ENCODE measurements around the gene DDX41. TPM values are rescaled to one million over a fixed set of nuclear protein-coding genes. Genes with fewer than 3 reads are reported as not detected.

DDX41 gene
- total and polyA plus RNA-seq, 2 donors (not counting 3 experiments of a cell fraction or from before 2014, with no cell fraction given) = 103 to 118 TPM

DNA sequence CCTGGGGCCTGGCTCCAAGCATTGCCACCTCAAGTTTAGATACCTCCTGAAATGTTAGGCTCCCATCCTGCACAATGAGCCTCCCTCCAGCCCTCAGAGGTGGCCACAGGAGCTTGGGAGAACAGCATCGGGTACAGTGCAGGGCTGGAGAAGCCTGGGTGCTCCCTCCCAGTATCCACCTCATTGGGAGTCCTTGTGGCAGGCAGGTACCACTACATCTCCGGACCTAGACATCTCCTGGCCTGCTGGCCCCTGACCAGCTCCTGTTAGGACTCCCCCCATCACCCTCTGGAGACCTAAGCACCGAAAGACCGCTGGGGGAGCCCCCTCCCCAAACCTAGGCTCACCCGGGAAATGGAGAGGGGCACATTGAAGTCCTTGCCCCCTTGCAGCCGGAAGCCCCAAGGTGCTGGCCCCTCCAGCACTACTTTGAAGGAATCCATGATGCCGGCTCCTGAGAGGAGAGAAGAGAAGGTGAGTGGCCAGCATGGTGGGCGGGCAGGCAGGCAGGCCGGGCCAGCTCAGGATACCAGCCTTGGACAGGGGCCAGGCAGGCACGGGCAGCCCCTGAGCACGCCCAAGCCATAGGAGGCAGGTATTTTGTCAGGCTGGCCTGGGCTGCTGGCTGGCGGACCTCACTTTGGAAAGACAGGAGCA is 20.6 kb downstream of the DDX41 start:
- no peak for DNase-seq (ENCODE audit: low read depth, low spot score)
- dilution Hi-C loops (cut with MboI; ENCODE audit: extremely low pct_ligation_motif_present, low sequenced_read_pairs) = no loop called here

More for the DNA sequence above, 20.6 kb downstream of the DDX41 start:
- no peak for FAIRE-seq
- ChIA-PET CTCF (interaction anchor here (0.6 to 3.0 kb wide), 10 partner anchors 10 to 186 kb away, joined by 3 to 15 read pairs (median 5); no protein-coding TSS in a partner anchor), POLR2A (interaction anchor here (0.6 to 3.0 kb wide), 8 partner anchors 10 to 386 kb away, joined by 3 to 17 read pairs (median 4); partner anchors contain the start of gene DOK3)
- Histone ChIP-seq H2AFZ (ENCODE audit: low read depth, low read length) (no peak overlapping the region), H3K9ac (replicated peaks; ENCODE audit: extremely low read depth, insufficient read depth, low read length) (peak overlapping the region; percentile 93), H3K27ac (ENCODE audit: insufficient read depth, low read depth, low read length) (peak overlapping the region; percentile 93), H3K79me2 (ENCODE audit: control insufficient read depth, insufficient read depth, low read length) (peaks cover 32% of the 10 kb centered on the region), H3K36me3 (ENCODE audit: control insufficient read depth in 2 of 2, extremely low read depth in 1 of 2, insufficient read depth in 2 of 2, low read length in 2 of 2) (peaks cover 5 to 9% of the 10 kb centered on the region in 2 experiments), H3K9me3 (replicated peaks; ENCODE audit: control insufficient read depth, insufficient read depth, low read length) (no peaks in the 10 kb centered on the region), H3K27me3 (ENCODE audit: control insufficient read depth in 2 of 2, insufficient read depth in 2 of 2, low read length in 2 of 2) (no peaks in the 10 kb centered on the region), H3K9me1 (replicated peaks; ENCODE audit: control insufficient read depth, extremely low read depth, insufficient read depth, low read length) (no peaks in the 10 kb centered on the region), H3K4me1 (ENCODE audit: control insufficient read depth, extremely low read depth, insufficient read depth, low read length) (peaks cover 49% of the 10 kb centered on the region), H3K4me3 (replicated peaks in 1 of 3; ENCODE audit: insufficient read depth in 1 of 3, low read depth in 1 of 3, low read length in 3 of 3) (peak overlapping the region; percentile 46 to 79 (median 74)), H3K4me2 (ENCODE audit: insufficient read depth, low read length) (peak overlapping the region; percentile 70), H4K20me1 (replicated peaks; ENCODE audit: control insufficient read depth, extremely low read depth, insufficient read depth, low read length) (no peaks in the 10 kb centered on the region)
- TF ChIP-seq, protein P1, sequence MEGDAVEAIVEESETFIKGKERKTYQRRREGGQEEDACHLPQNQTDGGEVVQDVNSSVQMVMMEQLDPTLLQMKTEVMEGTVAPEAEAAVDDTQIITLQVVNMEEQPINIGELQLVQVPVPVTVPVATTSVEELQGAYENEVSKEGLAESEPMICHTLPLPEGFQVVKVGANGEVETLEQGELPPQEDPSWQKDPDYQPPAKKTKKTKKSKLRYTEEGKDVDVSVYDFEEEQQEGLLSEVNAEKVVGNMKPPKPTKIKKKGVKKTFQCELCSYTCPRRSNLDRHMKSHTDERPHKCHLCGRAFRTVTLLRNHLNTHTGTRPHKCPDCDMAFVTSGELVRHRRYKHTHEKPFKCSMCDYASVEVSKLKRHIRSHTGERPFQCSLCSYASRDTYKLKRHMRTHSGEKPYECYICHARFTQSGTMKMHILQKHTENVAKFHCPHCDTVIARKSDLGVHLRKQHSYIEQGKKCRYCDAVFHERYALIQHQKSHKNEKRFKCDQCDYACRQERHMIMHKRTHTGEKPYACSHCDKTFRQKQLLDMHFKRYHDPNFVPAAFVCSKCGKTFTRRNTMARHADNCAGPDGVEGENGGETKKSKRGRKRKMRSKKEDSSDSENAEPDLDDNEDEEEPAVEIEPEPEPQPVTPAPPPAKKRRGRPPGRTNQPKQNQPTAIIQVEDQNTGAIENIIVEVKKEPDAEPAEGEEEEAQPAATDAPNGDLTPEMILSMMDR (IDR thresholded peaks at IDR 0.05; ENCODE audit: extremely low read depth in 1 of 2, insufficient read depth in 1 of 2, low read depth in 1 of 2, low read length in 2 of 2) = peak in 1 of 2 donors; percentile 46
- no peak for TF ChIP-seq EZH2 (IDR thresholded peaks at IDR 0.05; ENCODE audit: borderline replicate concordance, low read depth, low read length, severe bottlenecking)
- no peak for TF ChIP-seq FOS (IDR thresholded peaks at IDR 0.05; ENCODE audit: borderline replicate concordance, insufficient read depth, low read length)
- TF ChIP-seq POLR2AphosphoS5 (IDR thresholded peaks at IDR 0.05; ENCODE audit: insufficient read depth, low read depth, low read length) = no peak
- no peak for TF ChIP-seq JUN (IDR thresholded peaks at IDR 0.05; ENCODE audit: borderline replicate concordance, insufficient read depth, insufficient read length, low read depth)
- TF ChIP-seq GATA2 (IDR thresholded peaks at IDR 0.05; ENCODE audit: insufficient read depth, insufficient read length, low read depth, low read length) = no peak
- intact Hi-C loops (cut with micrococcal nuclease) = loop anchor here (10.0 kb wide), 2 partner anchors 619 to 961 kb away; partner anchors contain the start of genes N4BP3 and RNF44
- BruUV-seq (replicated peaks) = TSS peak; percentile 42

Data from endothelial cell of umbilical vein (primary cell).